Measurements from ENCODE around the gene ENG.

GRCh38 chr9:127872369-127873222 is 18.1 kb upstream of the ENG start:
- TF ChIP-seq CTCF (IDR thresholded peaks at IDR 0.05) (no peak), EZH2phosphoT487 (IDR thresholded peaks at IDR 0.05) (no peak), EZH2 (IDR thresholded peaks at IDR 0.05) (no peak)

Measured in neural progenitor cell (in vitro differentiated cells).